ENCODE data around the gene NRARP.

DNA sequence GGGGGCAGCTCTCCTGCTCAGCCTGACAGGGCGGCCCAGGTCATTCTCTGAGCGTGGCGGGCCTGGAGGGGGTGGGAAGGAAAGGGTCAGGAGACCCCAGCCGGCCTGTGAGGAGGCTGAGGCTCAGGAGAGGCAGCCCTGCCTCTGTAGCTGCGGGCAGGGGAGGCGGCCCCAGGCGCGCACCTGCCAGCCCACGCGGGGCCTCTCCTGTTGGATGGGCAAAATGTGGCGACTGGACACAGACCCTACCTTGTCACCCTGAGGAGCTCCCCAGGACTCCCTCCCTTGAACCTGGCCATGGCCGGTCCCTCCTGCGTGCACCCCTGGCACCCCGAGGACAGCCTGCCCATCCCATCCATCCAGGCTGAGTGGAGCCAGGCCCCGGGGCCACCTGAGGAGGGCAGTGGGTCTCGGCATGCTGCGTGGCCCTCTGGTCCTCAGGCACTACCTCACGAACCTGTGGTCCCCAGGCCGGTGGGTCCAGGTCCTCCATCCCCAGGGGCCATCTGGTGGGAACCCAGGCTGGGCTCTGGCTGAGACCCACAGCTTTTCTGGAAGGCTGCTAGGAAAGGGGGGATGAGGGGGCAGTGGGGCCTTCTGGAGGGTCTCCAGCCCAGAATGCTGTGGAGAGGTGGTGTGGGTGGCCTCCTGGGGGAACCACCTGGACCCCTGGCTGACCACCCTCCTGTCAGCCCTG lies 15.1 kb upstream of the NRARP start:
- TF ChIP-seq, protein P1, sequence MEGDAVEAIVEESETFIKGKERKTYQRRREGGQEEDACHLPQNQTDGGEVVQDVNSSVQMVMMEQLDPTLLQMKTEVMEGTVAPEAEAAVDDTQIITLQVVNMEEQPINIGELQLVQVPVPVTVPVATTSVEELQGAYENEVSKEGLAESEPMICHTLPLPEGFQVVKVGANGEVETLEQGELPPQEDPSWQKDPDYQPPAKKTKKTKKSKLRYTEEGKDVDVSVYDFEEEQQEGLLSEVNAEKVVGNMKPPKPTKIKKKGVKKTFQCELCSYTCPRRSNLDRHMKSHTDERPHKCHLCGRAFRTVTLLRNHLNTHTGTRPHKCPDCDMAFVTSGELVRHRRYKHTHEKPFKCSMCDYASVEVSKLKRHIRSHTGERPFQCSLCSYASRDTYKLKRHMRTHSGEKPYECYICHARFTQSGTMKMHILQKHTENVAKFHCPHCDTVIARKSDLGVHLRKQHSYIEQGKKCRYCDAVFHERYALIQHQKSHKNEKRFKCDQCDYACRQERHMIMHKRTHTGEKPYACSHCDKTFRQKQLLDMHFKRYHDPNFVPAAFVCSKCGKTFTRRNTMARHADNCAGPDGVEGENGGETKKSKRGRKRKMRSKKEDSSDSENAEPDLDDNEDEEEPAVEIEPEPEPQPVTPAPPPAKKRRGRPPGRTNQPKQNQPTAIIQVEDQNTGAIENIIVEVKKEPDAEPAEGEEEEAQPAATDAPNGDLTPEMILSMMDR (IDR thresholded peaks at IDR 0.05; ENCODE audit: low read length) = no peak
- TF ChIP-seq EZH2phosphoT487 (IDR thresholded peaks at IDR 0.05; ENCODE audit: low read length) = no peak
